HCT116 (cell line): ENCODE results near the gene RIMBP2. TPM values are rescaled to one million over a fixed set of nuclear protein-coding genes. Genes with fewer than 3 reads are reported as not detected.

Source experiments
- ATAC-seq: fragments of 200-7000 bp; cut with Tn5 transposase; 2 replicates; pipeline ENCODE4 v1.9.1; 2020; ENCODE audit warnings: mild to moderate bottlenecking, moderate library complexity
- BruUV-seq: library from RNA; stranded (reverse); fragments of 400-500 nt; replicated peaks from 2 replicates; lab custom pipeline; 2021; lab: Mats Ljungman, UMichigan
- CTCF ChIA-PET: fragments of 300-600 bp; sonication (Branson Sonifier 250); formaldehyde crosslinking; loops from one replicate; lab custom pipeline; 2021; ENCODE audit warnings: antibody characterized with exemption; lab: Charles Lee
- POLR2A ChIA-PET: fragments of 300-600, 350-600 bp; sonication (Branson Sonifier 250); formaldehyde crosslinking; loops from one replicate; lab custom pipeline; 2021; ENCODE audit warnings: antibody characterized with exemption; lab: Charles Lee
- RAD21 ChIA-PET, 2 experiments: fragments of 300-600 bp; sonication (Branson Sonifier 250); formaldehyde crosslinking; loops; one replicate each; lab custom pipeline; 2023; ENCODE audit warnings: low total read pairs in 2 of 2; ENCODE audit not compliant: uncharacterized antibody in 2 of 2, unreplicated experiment in 2 of 2, low non-redundant PET in 1 of 2; lab: Charles Lee
- DNase-seq: peaks from one replicate; pipeline ENCODE4 v3.0.0-alpha.2; 2010; ENCODE audit warnings: low read depth, low spot score
- H2AFZ ChIP-seq: fragments of 200-600 bp; shearing (Covaris generic), sonication (generic); 2 replicates; pipeline ENCODE4 v1.6.1; 2017; ENCODE audit warnings: low read depth, mixed run types, mixed read lengths, antibody characterized with exemption, low read length; ENCODE audit not compliant: poor library complexity, severe bottlenecking
- H3K27ac ChIP-seq: 2 replicates; pipeline ENCODE4 v1.5.1; 2012; ENCODE audit warnings: low read depth, low read length
- H3K27me3 ChIP-seq: fragments of 200-600 bp; sonication (generic); 2 replicates; pipeline ENCODE4 v1.6.1; 2016; ENCODE audit warnings: mixed run types, low read length, mixed read lengths; ENCODE audit not compliant: insufficient read depth
- H3K36me3 ChIP-seq, 2 experiments: fragments of 200-500 bp in 1 of 2; fragments of 200-600 bp in 1 of 2; sonication (Bioruptor generic) in 1 of 2; sonication (generic) in 1 of 2; 2 replicates each; pipeline versions ENCODE4 v1.5.1 to v1.6.1; 2014 to 2016; ENCODE audit warnings: low read length in 2 of 2, inconsistent platforms in 1 of 2, mixed read lengths in 1 of 2, mixed run types in 1 of 2; ENCODE audit not compliant: insufficient read depth in 2 of 2, control insufficient read depth in 1 of 2
- H3K4me1 ChIP-seq, 2 experiments: fragments of 200-600 bp in 1 of 2; sonication (generic) in 1 of 2; 2 replicates each; pipeline versions ENCODE4 v1.5.1 to v1.6.1; 2012 to 2017; ENCODE audit warnings: low read length in 2 of 2, inconsistent platforms in 1 of 2, mild to moderate bottlenecking in 1 of 2, mixed read lengths in 1 of 2, mixed run types in 1 of 2, moderate library complexity in 1 of 2; ENCODE audit not compliant: insufficient read depth in 2 of 2, control insufficient read depth in 1 of 2
- H3K4me2 ChIP-seq: fragments of 200-600 bp; sonication (generic); 2 replicates; pipeline ENCODE4 v1.6.1; 2017; ENCODE audit warnings: mixed run types, low read length, mixed read lengths
- H3K4me3 ChIP-seq, 2 experiments: fragments of 200-600 bp in 1 of 2; sonication (generic) in 1 of 2; replicated peaks in 1 of 2; 2 replicates each; pipeline ENCODE4 v1.5.1; 2011 to 2016; ENCODE audit warnings: low read length in 2 of 2, control low read depth in 1 of 2, low read depth in 1 of 2, mild to moderate bottlenecking in 1 of 2, mixed read lengths in 1 of 2, mixed run types in 1 of 2
- H3K79me2 ChIP-seq: fragments of 200-600 bp; sonication (generic); 2 replicates; pipeline ENCODE4 v1.6.1; 2017; ENCODE audit warnings: mild to moderate bottlenecking, mixed run types, low read length, moderate library complexity, mixed read lengths; ENCODE audit not compliant: insufficient read depth
- H3K9ac ChIP-seq: fragments of 200-600 bp; sonication (generic); 2 replicates; pipeline ENCODE4 v1.6.1; 2016; ENCODE audit warnings: low read length, mixed read lengths
- H3K9me2 ChIP-seq: fragments of 200-600 bp; sonication (generic), shearing (Covaris generic); 2 replicates; pipeline ENCODE4 v1.6.1; 2017; ENCODE audit warnings: mixed run types, mild to moderate bottlenecking, moderate library complexity; ENCODE audit not compliant: insufficient read depth
- H3K9me3 ChIP-seq, 2 experiments: fragments of 200-500 bp in 1 of 2; fragments of 200-600 bp in 1 of 2; sonication (Bioruptor generic) in 1 of 2; sonication (generic) in 1 of 2; 2 replicates each; pipeline ENCODE4 v1.6.1; 2014 to 2017; ENCODE audit warnings: low read length in 2 of 2, mixed read lengths in 2 of 2, inconsistent platforms in 1 of 2, low read depth in 1 of 2, mild to moderate bottlenecking in 1 of 2, mixed run types in 1 of 2, moderate library complexity in 1 of 2; ENCODE audit not compliant: control insufficient read depth in 1 of 2, insufficient read depth in 1 of 2
- H4K20me1 ChIP-seq: fragments of 200-600 bp; sonication (generic), shearing (Covaris generic); 2 replicates; pipeline ENCODE4 v1.6.1; 2017; ENCODE audit warnings: mixed run types, mild to moderate bottlenecking, moderate library complexity; ENCODE audit not compliant: insufficient read depth
- CBX3 ChIP-seq: IDR thresholded peaks from 2 replicates; pipeline ENCODE4 v1.6.1; 2012; ENCODE audit warnings: low read depth
- CEBPB ChIP-seq: IDR thresholded peaks from 2 replicates; pipeline ENCODE4 v1.6.1; 2012; ENCODE audit warnings: low read depth
- ELF1 ChIP-seq: IDR thresholded peaks from 2 replicates; pipeline ENCODE4 v1.6.1; 2012; ENCODE audit warnings: low read depth, borderline replicate concordance
- EZH2 ChIP-seq: fragments of 200-600 bp; sonication (generic); IDR thresholded peaks from 2 replicates; pipeline ENCODE4 v1.6.1; 2017; ENCODE audit warnings: antibody characterized with exemption, mixed run types
- EZH2phosphoT487 ChIP-seq: fragments of 200-600 bp; IDR thresholded peaks from 2 replicates; pipeline ENCODE4 v1.6.1; 2018; ENCODE audit warnings: antibody characterized with exemption, borderline replicate concordance
- FOSL1 ChIP-seq: IDR thresholded peaks from 2 replicates; pipeline ENCODE4 v1.6.1; 2012; ENCODE audit warnings: low read depth
- POLR2A ChIP-seq: IDR thresholded peaks from 2 replicates; pipeline ENCODE4 v1.7.0; 2011; ENCODE audit warnings: borderline replicate concordance; ENCODE audit not compliant: insufficient read depth, insufficient read length; ENCODE audit errors: extremely low read depth
- POLR2AphosphoS5 ChIP-seq: IDR thresholded peaks from 2 replicates; pipeline ENCODE4 v1.6.1; 2011; ENCODE audit warnings: mild to moderate bottlenecking, low read depth, low read length, moderate library complexity
- SIN3A ChIP-seq: IDR thresholded peaks from 2 replicates; pipeline ENCODE4 v1.6.1; 2012; ENCODE audit warnings: low read depth
- SRF ChIP-seq: IDR thresholded peaks from 2 replicates; pipeline ENCODE4 v1.6.1; 2012; ENCODE audit warnings: low read depth
- ZFX ChIP-seq: fragments of 450-650 bp; IDR thresholded peaks from 2 replicates; pipeline ENCODE4 v1.6.1; 2017
- intact Hi-C: fragments of 100-400 bp; cut with micrococcal nuclease; formaldehyde crosslinking; loops from 2 replicates; pipeline ENCODE4 v1.10.0; 2022
- total RNA-seq: library from RNA; stranded (reverse); gene quantifications from one replicate; pipeline ENCODE4 v1.2.1, GENCODE V29; 2021; ENCODE audit not compliant: unreplicated experiment
- TF ChIP-seq, protein P1 (sequence below), 3 experiments: fragments of 200-600 bp in 1 of 3; sonication (generic) in 1 of 3; IDR thresholded peaks in 2 of 3; conservative IDR thresholded peaks in 1 of 3; 2 replicates each; pipeline ENCODE4 v1.5.1; 2012 to 2017; ENCODE audit warnings: low read depth in 2 of 3, low read length in 2 of 3, antibody characterized with exemption in 1 of 3, borderline replicate concordance in 1 of 3, control low read depth in 1 of 3, mild to moderate bottlenecking in 1 of 3, mixed read lengths in 1 of 3, mixed run types in 1 of 3, moderate library complexity in 1 of 3; ENCODE audit not compliant: insufficient read depth in 1 of 3

Gene RIMBP2
- total RNA-seq, 1 experiment from 2014 or later = not detected

DNA sequence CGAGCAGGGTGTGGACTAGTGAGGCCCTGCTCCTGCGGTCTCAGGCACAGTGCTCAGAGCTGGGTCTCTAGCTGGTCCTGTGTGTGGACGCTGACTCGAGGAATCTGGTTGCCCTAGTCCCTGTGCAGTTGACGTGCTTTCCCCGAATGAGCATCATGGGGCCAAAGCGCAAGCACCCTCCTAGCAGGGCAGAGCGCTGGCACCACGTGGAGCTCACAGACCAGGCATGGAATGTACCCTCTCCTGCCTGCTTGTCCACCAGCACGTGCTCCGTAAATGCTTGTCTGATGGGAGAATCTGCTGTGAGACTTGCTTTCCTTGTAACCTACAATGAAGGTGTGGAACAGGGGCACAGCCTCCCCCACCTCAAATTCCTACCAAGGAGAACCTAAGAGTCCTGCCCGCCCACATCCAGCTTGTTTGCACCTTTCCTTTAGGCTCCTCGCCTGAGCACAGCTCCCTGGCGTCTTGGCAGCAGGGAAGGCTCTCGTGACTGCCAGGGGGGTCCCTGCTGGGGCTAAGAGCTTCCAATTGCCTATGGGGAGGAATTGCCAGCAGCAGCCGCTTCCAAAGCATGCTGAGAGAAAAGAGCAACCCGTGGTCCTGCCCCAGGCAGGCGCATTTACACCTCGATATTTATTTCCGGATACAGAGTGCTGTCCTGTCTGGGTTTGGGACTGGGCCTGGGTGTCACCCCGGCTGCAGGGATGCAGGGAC lies 253.4 kb downstream of the RIMBP2 start:
- ATAC-seq = no peak
- Histone ChIP-seq H3K9me3 (no peaks in the 10 kb centered on the region; a peak in 1 of 4 replicates), H3K4me3 (no peak overlapping the region), H3K27me3 (no peaks in the 10 kb centered on the region), H3K4me1 (no peaks in the 10 kb centered on the region), H3K79me2 (no peaks in the 10 kb centered on the region), H3K36me3 (no peaks in the 10 kb centered on the region), H3K4me2 (no peak overlapping the region), H3K9me2 (no peaks in the 10 kb centered on the region), H2AFZ (no peak overlapping the region), H3K27ac (no peak overlapping the region), H4K20me1 (no peaks in the 10 kb centered on the region), H3K9ac (no peak overlapping the region)
- ChIA-PET POLR2A (no interaction called here), CTCF (no interaction called here), RAD21 (no interaction called here)
- intact Hi-C loops = no loop called here
- TF ChIP-seq ZFX = no peak
- no peak for TF ChIP-seq EZH2phosphoT487
- TF ChIP-seq, protein P1, sequence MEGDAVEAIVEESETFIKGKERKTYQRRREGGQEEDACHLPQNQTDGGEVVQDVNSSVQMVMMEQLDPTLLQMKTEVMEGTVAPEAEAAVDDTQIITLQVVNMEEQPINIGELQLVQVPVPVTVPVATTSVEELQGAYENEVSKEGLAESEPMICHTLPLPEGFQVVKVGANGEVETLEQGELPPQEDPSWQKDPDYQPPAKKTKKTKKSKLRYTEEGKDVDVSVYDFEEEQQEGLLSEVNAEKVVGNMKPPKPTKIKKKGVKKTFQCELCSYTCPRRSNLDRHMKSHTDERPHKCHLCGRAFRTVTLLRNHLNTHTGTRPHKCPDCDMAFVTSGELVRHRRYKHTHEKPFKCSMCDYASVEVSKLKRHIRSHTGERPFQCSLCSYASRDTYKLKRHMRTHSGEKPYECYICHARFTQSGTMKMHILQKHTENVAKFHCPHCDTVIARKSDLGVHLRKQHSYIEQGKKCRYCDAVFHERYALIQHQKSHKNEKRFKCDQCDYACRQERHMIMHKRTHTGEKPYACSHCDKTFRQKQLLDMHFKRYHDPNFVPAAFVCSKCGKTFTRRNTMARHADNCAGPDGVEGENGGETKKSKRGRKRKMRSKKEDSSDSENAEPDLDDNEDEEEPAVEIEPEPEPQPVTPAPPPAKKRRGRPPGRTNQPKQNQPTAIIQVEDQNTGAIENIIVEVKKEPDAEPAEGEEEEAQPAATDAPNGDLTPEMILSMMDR (IDR thresholded peaks at IDR 0.05 in 2 of 3, conservative IDR thresholded peaks at IDR 0.05 in 1 of 3; ENCODE audit: borderline replicate concordance in 1 of 3, insufficient read depth in 1 of 3, low read depth in 2 of 3, low read length in 2 of 3) = no peak
- TF ChIP-seq POLR2AphosphoS5 = no peak
- no peak for TF ChIP-seq FOSL1
- no peak for TF ChIP-seq SIN3A
- TF ChIP-seq EZH2 = no peak
- TF ChIP-seq ELF1 = no peak
- no peak for TF ChIP-seq POLR2A
- TF ChIP-seq CBX3 = no peak
- no peak for TF ChIP-seq SRF
- TF ChIP-seq CEBPB = no peak
- DNase-seq = no peak
- no TSS peak for BruUV-seq
